Karpas-422 (cell line): Measurements from ENCODE around the gene ENO4. TPM values are rescaled to one million over a fixed set of nuclear protein-coding genes. Genes with fewer than 3 reads are reported as not detected.

Experiments used
- DNase-seq: peaks from one replicate; pipeline ENCODE4 v3.0.0-alpha.2; 2015
- H2AFZ ChIP-seq: fragments of 200-600 bp; sonication (generic); 2 replicates; pipeline ENCODE4 v1.6.1; 2014; ENCODE audit warnings: antibody characterized with exemption, low read length, mixed read lengths
- H3K27ac ChIP-seq: fragments of 200-600 bp; sonication (generic); 2 replicates; pipeline ENCODE4 v1.5.1; 2014; ENCODE audit warnings: mild to moderate bottlenecking, low read length, moderate library complexity
- H3K27me3 ChIP-seq: fragments of 200-600 bp; sonication (generic); 2 replicates; pipeline ENCODE4 v1.6.1; 2014; ENCODE audit warnings: low read length, mixed read lengths
- H3K36me3 ChIP-seq: fragments of 200-600 bp; sonication (generic); 2 replicates; pipeline ENCODE4 v1.6.1; 2014; ENCODE audit warnings: low read length, mixed read lengths; ENCODE audit not compliant: insufficient read depth
- H3K4me1 ChIP-seq: fragments of 200-600 bp; sonication (generic); 2 replicates; pipeline ENCODE4 v1.6.1; 2014; ENCODE audit warnings: mild to moderate bottlenecking, low read length, mixed read lengths
- H3K4me2 ChIP-seq: fragments of 200-600 bp; sonication (generic); 2 replicates; pipeline ENCODE4 v1.6.1; 2014; ENCODE audit warnings: low read length, low read depth, mild to moderate bottlenecking; ENCODE audit not compliant: poor library complexity, severe bottlenecking
- H3K4me3 ChIP-seq: fragments of 200-600 bp; sonication (generic); 2 replicates; pipeline ENCODE4 v1.5.1; 2014; ENCODE audit warnings: mild to moderate bottlenecking, antibody characterized with exemption, low read length, mixed read lengths
- H3K79me2 ChIP-seq: fragments of 200-600 bp; sonication (generic); 2 replicates; pipeline ENCODE4 v1.6.1; 2014; ENCODE audit warnings: mild to moderate bottlenecking, low read length, mixed read lengths
- H3K9ac ChIP-seq: fragments of 200-600 bp; sonication (generic); 2 replicates; pipeline ENCODE4 v1.6.0; 2014; ENCODE audit warnings: low read length
- H3K9me2 ChIP-seq: fragments of 200-600 bp; sonication (generic), shearing (Covaris generic); replicated peaks from 2 replicates; pipeline ENCODE4 v1.6.0; 2014; ENCODE audit warnings: mild to moderate bottlenecking, low read length, moderate library complexity; ENCODE audit not compliant: insufficient read depth
- H3K9me3 ChIP-seq: fragments of 300-700, 200-600 bp; sonication (generic); 2 replicates; pipeline ENCODE4 v1.6.1; 2014; ENCODE audit warnings: low read length, mixed read lengths
- H4K20me1 ChIP-seq: fragments of 200-600 bp; sonication (generic); 2 replicates; pipeline ENCODE4 v1.6.1; 2014; ENCODE audit warnings: mild to moderate bottlenecking, antibody characterized with exemption, low read length, low read depth; ENCODE audit not compliant: insufficient read depth
- total RNA-seq: library from RNA; depleted of rRNA; stranded (reverse); fragments of >200 nt; shearing (Covaris generic); gene quantifications from 2 replicates; pipeline ENCODE4 v1.2.3, GENCODE V29; 2014; ENCODE audit warnings: low replicate concordance

Gene ENO4
- total RNA-seq, 1 experiment from 2014 or later = not detected

DNA sequence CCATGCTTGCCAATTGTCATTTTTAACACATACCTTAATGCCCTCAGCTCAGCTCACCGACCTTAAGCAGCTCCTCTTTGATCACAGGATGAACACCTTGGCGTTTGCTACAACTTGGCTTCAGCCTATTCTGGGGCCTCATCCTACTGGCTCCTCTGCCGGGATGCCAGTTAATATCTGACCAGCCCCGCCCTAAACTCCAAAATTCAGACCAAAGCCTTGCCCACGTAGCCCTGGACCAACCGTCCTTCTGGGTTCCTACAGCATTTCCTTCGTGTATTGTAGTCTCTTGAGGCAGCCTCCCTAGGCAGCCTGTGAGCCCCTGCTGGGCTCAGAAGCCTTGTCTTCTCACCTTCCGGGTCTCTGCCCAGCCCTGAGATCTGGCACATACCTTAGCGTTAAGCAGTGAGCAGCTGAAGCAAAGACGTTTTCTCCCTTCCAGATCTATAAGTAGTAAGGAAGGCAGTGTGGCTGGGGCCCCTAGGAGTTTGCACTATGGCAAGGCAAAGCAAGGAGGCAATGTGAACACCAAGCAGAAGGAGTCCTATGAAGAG lies 836 bp downstream of the ENO4 start:
- no peak for DNase-seq
- peaks cover 13% of the 10 kb centered on the region for H3K4me1 ChIP-seq
- H3K9me2 ChIP-seq = no peaks in the 10 kb centered on the region
- H3K9me3 ChIP-seq = no peaks in the 10 kb centered on the region
- H4K20me1 ChIP-seq = 0 out of 2 replicates have a peak, but pooled peaks cover 4% of the 10 kb centered on the region
- H3K4me3 ChIP-seq = no peak overlapping the region
- no peaks in the 10 kb centered on the region for H3K27me3 ChIP-seq
- H3K36me3 ChIP-seq = no peaks in the 10 kb centered on the region
- no peak overlapping the region for H3K4me2 ChIP-seq
- no peak overlapping the region for H3K27ac ChIP-seq
- no peak overlapping the region for H3K9ac ChIP-seq
- no peak overlapping the region for H2AFZ ChIP-seq
- H3K79me2 ChIP-seq = no peaks in the 10 kb centered on the region

- Histone ChIP-seq H3K9me2 (no peaks in the 10 kb centered on the region), H2AFZ (no peak overlapping the region), H3K27ac (no peak overlapping the region), H3K9me3 (no peaks in the 10 kb centered on the region), H3K4me3 (no peak overlapping the region), H3K9ac (no peak overlapping the region), H3K4me1 (peaks cover 13% of the 10 kb centered on the region), H4K20me1 (0 out of 2 replicates have a peak, but pooled peaks cover 4% of the 10 kb centered on the region), H3K36me3 (no peaks in the 10 kb centered on the region), H3K4me2 (no peak overlapping the region), H3K27me3 (no peaks in the 10 kb centered on the region), H3K79me2 (no peaks in the 10 kb centered on the region)
- no peak for DNase-seq
Measured at GRCh38 chr10:116852246-116852645, 2.9 kb downstream of the ENO4 start.

DNA sequence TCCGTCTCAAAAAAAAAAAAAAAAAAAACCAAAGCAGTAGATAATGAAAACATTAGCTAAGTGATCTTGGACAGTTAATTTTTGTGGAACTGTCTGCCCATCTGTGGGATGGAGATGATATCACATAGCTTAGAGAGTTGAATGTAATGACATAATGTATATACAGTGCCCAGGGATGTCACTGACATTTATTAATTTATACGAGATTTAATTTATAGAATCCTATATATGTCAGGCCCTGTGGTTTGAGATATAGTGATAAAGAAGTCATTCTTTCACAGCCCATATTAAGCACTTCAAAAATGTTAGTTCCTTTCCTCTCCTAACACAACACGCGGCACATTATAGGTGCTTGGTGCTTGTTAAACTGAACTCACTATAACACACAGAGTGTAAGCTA lies 4.0 kb downstream of the ENO4 start:
- no peak overlapping the region for H3K4me3 ChIP-seq
- no peak overlapping the region for H2AFZ ChIP-seq
- peaks cover 9% of the 10 kb centered on the region for H3K4me1 ChIP-seq
- no peak overlapping the region for H3K27ac ChIP-seq
- H3K9ac ChIP-seq = no peak overlapping the region
- H3K9me2 ChIP-seq = no peaks in the 10 kb centered on the region
- H3K79me2 ChIP-seq = no peaks in the 10 kb centered on the region
- H3K36me3 ChIP-seq = no peaks in the 10 kb centered on the region
- no peaks in the 10 kb centered on the region for H3K9me3 ChIP-seq
- DNase-seq = no peak
- H3K27me3 ChIP-seq = no peaks in the 10 kb centered on the region
- H3K4me2 ChIP-seq = no peak overlapping the region
- 0 out of 2 replicates have a peak, but pooled peaks cover 3% of the 10 kb centered on the region for H4K20me1 ChIP-seq

DNA sequence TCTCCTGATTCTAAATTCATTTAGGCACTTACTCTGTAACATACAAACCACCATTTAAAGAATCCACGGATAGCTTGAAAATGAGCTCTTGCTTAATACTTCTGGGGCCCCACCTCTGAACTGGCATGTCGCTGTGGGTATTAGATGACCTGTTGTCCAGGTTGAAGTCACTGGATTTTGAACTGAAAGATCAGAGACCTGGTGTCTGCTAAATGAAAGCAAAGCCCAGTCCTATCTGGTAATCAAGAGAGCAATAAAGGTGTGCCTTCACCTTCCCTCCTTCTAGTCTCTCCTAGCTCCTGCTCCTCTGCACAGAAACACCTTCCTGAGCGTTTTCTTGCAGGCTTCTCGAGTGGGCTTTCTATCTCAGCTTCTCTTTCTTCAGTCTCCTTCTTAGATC lies 4.4 kb downstream of the ENO4 start:
- Histone ChIP-seq H4K20me1 (no peaks in the 10 kb centered on the region), H3K36me3 (no peaks in the 10 kb centered on the region), H3K4me2 (no peak overlapping the region), H2AFZ (no peak overlapping the region), H3K27ac (no peak overlapping the region), H3K79me2 (no peaks in the 10 kb centered on the region), H3K4me3 (no peak overlapping the region), H3K9ac (no peak overlapping the region), H3K4me1 (peaks cover 5% of the 10 kb centered on the region), H3K9me3 (no peaks in the 10 kb centered on the region), H3K27me3 (no peaks in the 10 kb centered on the region), H3K9me2 (no peaks in the 10 kb centered on the region)
- no peak for DNase-seq

DNA sequence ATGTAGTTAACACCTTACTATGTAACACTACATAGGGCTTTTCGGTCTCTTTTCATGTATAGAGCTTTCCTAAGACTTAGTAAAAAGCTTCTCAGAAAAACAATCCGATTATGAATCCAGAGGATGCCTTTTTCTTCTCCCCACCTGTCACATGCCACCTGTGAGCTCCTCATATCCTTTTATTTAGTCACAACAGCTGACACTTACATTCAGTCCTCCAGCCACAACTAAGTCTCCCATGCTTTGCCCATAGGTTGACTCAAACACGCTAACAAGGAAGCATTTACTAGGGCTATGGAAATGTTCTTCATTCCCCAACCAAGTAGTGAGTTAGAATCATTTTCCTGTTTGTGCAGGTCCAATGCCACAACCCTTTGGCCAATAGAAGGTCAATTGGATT lies 7.9 kb downstream of the ENO4 start:
- Histone ChIP-seq H2AFZ (no peak overlapping the region), H3K27ac (no peak overlapping the region), H3K27me3 (no peaks in the 10 kb centered on the region), H3K4me2 (no peak overlapping the region), H3K79me2 (no peaks in the 10 kb centered on the region), H3K9me2 (no peaks in the 10 kb centered on the region), H3K36me3 (no peaks in the 10 kb centered on the region), H3K9me3 (no peaks in the 10 kb centered on the region), H4K20me1 (no peaks in the 10 kb centered on the region), H3K4me1 (no peaks in the 10 kb centered on the region), H3K9ac (no peak overlapping the region), H3K4me3 (no peak overlapping the region)
- DNase-seq = no peak

- Histone ChIP-seq H3K9me2 (no peaks in the 10 kb centered on the region), H3K9ac (no peak overlapping the region), H2AFZ (no peak overlapping the region), H3K27ac (no peak overlapping the region), H3K79me2 (no peaks in the 10 kb centered on the region), H3K27me3 (no peaks in the 10 kb centered on the region), H3K36me3 (no peaks in the 10 kb centered on the region), H3K4me1 (no peaks in the 10 kb centered on the region), H4K20me1 (no peaks in the 10 kb centered on the region), H3K9me3 (no peaks in the 10 kb centered on the region), H3K4me2 (no peak overlapping the region), H3K4me3 (no peak overlapping the region)
- DNase-seq = no peak
Measured at GRCh38 chr10:116861796-116862195, 12.5 kb downstream of the ENO4 start.

GRCh38 chr10:116864436-116864835 lies 15.1 kb downstream of the ENO4 start:
- Histone ChIP-seq H4K20me1 (no peaks in the 10 kb centered on the region), H3K27me3 (no peaks in the 10 kb centered on the region), H3K27ac (no peak overlapping the region), H3K9me2 (no peaks in the 10 kb centered on the region), H3K4me1 (no peaks in the 10 kb centered on the region), H3K9me3 (no peaks in the 10 kb centered on the region), H3K4me3 (no peak overlapping the region), H3K36me3 (no peaks in the 10 kb centered on the region), H3K4me2 (no peak overlapping the region), H3K79me2 (no peaks in the 10 kb centered on the region), H2AFZ (no peak overlapping the region), H3K9ac (no peak overlapping the region)
- no peak for DNase-seq

- H4K20me1 ChIP-seq = no peaks in the 10 kb centered on the region
- no peak overlapping the region for H3K4me2 ChIP-seq
- H3K9me3 ChIP-seq = no peaks in the 10 kb centered on the region
- H3K9me2 ChIP-seq = no peaks in the 10 kb centered on the region
- no peak for DNase-seq
- no peak overlapping the region for H3K27ac ChIP-seq
- no peaks in the 10 kb centered on the region for H3K4me1 ChIP-seq
- no peaks in the 10 kb centered on the region for H3K27me3 ChIP-seq
- H3K9ac ChIP-seq = no peak overlapping the region
- no peaks in the 10 kb centered on the region for H3K79me2 ChIP-seq
- no peaks in the 10 kb centered on the region for H3K36me3 ChIP-seq
- no peak overlapping the region for H3K4me3 ChIP-seq
- H2AFZ ChIP-seq = no peak overlapping the region
Measured at GRCh38 chr10:116866066-116866465, 16.8 kb downstream of the ENO4 start.
